HG02852 (cell line): ENCODE data around the gene CHTF18.
"Not testable (repeated sequence)": the region's sequence is repeated elsewhere in the genome, so short reads cannot be mapped to it uniquely, and the experiment has no call there.

Source experiments
- ATAC-seq: cut with Tn5 transposase; IDR thresholded peaks from one replicate; pipeline ENCODE4 v1.9.1; 2021; ENCODE audit warnings: mild to moderate bottlenecking, moderate library complexity; ENCODE audit not compliant: unreplicated experiment

CHTF18 gene

DNA sequence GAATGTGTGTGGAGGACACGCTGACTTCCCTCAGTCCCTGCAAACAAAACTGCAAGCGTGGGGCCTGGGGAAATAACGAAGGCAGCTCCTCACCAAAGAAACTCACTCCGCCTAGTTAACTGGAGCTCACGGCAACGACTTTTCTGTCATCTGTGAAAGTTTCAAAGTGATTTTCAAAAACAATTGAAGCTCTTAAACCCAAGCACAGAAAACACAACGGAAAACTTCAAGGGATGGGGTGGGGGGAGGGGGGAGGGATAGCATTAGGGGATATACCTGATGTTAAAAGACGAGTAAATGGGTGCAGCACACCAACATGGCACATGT, 15.3 kb downstream of the CHTF18 start:
- ATAC-seq = no peak

DNA sequence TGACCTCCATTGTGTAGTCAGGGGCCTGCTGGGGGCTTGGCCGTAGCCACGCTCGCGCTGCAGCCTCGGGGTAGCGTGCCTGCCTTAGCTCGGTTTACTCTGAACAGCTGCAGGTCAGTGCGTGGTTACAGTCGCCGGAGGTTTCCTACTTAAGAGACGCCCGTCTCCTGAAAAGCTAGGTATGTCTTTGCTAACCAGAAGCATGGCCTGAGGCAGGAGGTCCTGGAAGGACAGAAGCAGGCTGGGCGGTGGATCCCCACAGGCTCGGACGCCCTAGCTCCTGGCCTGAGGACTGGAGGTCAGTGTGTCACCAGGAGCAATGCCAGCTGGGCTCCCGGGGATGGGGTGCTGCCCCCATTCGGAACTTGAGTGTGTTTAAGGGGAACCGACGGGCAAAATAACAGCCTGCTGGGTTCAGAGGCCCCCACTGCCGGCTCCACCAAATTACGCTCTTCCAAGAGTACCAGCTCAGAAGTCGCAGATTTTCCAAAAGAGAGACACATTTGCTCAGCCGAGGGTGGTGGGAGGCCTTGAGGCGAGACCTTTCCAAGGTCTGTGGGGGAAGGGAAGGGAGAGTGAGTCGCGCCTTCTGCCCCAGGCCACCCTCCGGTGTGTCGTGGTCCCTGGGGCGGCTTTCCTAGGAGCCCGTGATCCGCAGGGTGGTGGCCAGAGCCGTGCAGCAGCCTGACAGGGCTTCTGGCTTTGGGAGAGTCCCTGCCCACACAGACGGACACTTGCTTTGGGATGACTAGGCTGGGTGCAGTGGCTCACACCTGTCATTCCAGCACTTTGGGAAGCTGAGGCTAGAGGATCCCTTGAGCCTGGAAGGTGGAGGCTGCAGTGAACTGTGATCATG, 16.0 kb downstream of the CHTF18 start:
- no peak for ATAC-seq

DNA sequence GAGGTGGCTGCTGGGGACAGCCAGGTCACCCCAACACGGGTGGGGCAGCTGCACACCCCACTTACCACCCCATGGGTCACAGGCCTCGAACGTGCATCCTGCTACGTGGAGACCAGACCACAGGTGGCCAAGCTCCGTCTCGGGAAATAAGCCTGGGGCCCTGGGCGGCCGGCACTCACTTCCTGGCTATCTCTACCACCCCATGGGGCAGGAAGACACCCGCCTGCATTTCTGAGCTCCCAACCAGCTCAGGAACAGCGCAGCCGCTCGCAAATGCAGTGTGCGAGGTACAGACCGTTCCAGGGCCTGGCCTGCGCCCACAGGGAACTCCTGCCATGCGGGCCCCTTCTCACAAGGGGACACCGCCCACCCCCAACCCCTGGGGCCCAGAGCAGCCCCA, 17.1 kb downstream of the CHTF18 start:
- no peak for ATAC-seq

DNA sequence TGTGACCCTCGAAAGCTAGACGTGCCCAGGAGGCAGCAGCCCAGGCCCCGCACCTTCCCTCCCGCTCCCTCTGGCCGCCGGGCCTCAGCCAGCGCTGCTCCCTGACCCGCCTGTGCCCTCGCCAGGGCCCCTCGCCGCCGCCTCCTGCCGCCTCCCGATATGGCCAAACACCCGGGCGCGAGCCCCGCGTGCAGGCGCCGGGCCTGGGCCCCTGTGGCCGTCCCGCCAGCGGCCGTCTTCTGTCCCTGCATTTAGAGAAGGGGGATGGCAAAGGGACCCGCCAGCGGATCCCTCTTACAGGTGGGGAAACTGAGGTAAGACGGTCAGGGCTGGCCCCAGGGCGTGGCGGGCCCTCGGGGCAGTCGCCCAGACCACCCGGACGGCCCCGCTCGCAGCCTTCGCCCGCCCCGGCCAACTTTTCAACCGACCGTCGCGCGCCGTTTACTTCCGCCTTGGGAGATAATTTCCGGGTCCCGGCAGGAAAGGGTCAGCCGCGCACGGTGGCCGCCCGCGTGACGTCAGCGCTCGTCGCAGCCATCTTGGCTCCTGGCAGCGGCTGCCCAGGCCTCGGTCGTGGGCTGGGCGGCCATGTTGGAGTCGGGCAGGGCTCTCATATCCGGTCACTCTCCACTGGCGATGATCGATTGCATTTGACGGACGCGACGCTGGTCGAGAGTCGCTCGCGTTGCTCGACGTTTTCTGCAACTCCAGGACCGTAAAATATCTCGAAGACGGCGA, 19.1 kb downstream of the CHTF18 start:
- ATAC-seq = peak; percentile 89

DNA sequence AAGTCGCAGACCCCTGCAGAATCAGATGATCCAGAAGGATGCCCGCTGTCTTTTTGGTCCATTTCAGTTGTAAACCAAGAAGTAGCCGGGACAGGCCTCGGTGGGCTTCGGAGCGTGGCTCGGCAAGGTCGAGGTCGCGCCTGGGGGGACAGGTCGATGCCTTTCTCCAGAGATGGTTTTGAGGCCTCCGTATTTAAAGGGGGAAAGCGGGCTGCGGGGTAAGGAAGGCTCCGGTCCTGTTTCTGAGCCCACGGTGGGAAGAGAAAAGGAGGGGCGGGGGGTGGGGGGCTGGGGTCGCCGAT, 19.6 kb downstream of the CHTF18 start:
- ATAC-seq = no peak

DNA sequence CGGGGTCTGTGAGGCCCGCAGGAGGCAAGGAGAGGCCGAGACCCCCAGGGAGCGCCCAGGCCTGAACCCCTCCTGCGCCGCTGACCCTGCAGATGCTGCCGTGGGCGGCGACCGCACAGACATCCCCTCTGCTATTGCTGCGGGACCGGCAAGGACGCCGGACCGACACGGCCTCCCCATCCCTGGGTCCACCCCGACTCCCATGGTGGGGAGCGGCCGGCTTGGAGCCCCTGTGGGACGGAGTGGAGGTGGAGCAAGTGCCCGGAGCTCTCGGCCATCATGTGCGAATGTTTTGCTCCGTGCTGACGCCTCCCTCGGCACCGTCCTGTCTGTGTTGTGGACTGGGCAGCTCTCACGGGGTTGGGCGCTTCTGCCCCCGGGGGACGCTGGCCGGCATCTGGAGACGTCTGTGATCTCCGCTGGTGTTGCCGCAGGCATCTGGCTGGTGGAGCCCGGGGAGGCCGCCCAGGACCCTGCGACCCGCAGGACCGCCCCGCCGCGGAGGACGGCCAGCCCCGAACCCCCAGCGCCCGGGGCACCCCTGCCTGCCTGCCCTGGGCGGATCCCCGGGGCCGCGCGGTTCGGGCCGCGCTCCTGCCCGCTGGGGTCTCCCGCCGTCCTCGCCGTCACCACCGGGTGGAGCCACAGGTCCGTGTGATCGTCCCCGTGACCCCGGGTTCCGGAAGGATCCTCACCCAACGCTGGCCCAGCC, 24.9 kb downstream of the CHTF18 start:
- ATAC-seq = no peak

DNA sequence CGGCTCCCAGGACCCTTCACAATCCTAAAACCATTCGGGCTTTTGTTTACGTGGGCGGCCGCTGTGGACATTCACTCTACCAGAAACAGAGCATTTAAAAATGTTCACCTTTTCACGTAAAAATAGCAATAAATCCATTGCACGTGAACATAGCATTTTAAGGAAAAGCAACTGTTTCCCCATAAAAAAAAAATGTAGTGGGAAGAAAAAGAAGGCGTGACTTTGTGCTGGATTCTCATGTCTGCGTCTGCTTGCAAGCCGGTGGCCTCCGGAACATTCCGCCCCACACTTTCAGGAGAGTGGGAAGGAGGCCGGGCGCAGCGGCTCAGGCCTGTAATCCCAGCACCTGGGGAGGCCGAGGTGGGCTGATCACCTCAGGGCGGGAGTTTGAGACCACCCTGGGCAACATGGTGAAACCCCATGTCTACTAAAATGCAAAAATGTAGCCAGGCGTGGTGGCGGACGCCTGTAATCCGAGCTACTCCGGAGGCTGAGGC, 25.5 kb downstream of the CHTF18 start:
- ATAC-seq = no peak

DNA sequence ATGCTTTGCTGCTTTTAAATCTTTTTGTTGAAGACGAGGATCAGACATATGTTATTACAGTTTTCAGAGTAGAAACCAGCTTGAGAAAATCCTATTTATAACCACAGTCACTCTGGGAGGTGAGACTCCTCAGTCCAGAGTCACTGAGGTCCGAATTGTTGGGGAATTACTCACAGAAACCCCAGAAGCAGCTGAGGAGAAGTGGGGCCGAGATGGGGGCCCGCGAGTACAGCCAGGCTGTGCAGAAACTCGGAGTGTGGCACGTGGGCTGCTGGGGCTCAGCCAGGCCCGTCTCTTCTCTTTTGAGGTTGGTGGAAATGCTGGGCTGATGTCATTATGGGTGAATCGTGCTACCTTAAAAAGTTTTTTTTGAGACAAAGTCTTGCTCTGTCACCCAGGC, 26.6 kb downstream of the CHTF18 start:
- no peak for ATAC-seq

DNA sequence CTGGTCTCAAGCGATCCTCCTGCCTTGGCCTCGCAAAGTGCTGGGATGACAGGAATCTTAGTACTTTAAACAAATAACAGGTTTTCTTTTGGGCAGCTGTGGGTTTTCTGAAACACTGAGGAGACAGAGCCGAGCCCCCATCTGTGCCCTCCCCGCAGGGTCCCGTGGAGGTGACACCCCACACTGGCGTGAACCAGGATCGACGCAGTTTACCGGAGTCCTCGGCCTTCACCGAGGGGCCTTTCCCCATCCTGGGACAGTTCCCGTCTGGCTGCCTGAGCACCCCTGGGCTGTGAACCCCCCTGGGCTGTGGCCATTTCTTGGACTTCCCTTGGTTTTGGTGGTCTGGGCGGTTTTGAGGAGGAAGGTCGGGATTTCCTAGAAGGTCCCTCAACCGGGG, 27.4 kb downstream of the CHTF18 start:
- no peak for ATAC-seq

DNA sequence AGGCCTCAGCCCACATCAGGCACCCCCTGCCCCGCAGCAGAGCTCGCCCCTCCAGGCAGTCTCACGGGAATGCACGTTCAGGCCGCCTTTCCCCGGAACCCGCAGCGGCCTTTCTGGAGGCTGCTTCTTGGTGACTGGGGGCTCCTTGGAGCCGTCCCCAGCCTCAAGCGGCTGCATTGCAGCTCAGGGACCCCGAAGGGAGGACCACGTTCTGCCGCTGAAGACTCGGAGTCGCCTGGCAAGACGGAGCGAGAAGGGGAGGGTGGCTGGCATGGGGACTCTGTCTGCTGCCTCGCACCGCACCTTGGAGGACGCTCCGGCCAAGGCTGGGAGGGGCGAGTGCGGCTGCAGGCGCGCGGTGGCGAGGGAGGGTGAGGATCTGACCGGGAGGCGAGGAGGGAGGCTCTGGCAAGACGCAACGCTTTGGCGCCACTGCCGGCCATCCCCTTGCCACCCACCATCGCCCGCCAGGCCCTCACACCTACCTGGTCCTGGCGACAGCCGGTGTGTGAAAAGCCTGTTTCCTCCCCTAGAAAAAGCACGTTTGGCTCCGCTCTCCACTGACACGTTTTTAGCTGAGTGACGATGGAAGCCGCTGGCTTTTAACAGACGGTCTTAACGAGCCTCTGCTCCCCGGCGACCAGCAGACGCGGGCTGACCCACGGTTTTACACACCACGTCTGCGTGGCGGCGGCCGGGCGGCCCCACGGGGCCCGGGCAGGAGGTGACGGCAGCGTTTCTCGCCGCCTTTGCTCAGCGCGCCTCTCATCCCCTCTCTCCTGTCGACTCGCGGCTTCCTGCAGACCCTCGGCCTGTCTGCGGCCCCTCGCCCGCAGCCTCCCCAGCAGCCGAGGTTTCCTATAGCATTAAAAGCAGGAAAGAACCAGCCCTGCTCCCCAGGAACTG, 28.8 kb downstream of the CHTF18 start:
- ATAC-seq = no peak

DNA sequence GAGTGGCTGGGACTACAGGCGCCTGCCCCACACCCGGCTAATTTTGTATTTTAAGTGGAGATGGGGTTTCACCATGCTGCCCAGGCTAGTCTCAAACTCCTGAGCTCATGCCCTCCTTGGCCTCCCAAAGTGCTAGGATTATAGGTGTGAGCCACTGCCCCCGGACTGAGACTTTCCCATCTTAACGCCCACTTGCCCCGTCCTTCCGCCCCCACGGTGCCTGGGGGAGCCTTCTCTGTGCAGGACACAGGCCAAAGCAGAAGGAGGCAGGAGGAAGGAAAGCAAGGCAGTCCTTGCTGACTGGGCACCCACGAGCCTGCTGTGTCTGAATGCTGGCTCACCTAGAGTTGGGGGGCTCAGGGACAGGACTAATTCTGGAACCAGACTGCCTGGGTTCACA, 29.7 kb downstream of the CHTF18 start:
- ATAC-seq = no peak

DNA sequence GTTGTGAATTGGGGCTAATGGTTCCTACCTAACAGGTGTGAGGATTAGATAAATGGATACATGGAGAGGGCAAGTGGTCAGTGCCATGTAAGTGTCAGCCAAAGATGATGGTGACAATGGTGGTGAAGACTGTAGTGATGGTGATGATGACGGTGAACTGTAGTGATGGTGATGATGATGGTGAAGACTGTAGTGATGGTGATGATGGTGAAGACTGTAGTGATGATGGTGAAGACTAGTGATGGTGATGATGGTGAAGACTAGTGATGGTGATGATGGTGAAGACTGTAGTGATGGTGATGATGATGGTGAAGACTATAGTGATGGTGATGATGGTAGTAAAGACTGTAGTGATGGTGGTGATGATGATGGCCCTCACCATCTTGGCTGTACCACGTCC, 30.2 kb downstream of the CHTF18 start:
- ATAC-seq = no peak

DNA sequence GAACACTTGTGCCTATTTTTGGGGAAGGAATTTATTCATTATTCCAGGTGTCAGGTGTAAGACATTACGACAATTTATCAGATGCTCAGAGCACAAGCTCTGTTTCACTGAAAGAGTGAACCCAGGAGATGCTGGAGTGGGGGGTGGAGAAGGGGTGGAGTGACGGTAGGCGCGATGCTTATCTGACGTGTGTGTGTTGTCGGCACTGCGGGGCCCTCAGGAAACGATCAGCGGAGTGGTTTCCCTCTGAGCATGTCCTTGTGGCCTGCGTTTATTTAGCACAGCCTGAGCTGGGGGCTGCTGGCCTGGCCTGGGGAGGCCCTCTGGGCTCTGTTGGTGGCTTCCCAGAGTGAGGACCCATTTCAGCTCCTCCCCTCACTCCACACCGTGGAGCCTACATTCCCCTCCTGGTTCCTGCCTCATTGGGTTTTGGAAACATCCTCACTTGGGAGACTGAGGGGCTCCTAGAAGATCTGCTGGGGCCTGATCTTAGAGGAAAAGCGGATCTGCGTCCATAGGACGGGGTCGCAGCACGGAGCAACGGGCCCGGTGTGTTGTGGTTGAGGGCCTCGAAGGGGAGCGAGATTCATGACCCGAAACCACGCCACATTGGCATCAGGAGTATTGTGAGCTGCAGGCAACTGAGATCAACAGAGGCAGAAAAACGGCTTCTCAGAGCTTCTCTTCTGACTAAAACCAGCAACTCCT, 31.1 kb downstream of the CHTF18 start:
- no peak for ATAC-seq

DNA sequence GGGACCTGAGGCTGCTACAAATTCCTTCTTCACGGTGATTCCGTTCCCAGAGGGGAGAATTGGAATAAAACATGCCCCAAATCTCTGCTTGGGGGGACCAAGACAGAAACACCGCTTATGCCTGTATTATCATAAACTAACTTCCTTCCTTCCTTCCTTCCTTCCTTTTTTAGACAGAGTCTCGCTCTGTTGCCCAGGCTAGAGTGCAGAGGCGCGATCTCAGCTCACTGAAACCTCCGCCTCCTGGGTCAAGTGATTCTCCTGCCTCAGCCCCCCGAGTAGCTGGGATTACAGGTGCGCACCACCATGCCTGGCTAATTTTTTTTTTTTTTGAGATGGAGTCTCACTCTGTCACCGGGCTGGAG, 31.6 kb downstream of the CHTF18 start:
- not testable (repeated sequence) for ATAC-seq

DNA sequence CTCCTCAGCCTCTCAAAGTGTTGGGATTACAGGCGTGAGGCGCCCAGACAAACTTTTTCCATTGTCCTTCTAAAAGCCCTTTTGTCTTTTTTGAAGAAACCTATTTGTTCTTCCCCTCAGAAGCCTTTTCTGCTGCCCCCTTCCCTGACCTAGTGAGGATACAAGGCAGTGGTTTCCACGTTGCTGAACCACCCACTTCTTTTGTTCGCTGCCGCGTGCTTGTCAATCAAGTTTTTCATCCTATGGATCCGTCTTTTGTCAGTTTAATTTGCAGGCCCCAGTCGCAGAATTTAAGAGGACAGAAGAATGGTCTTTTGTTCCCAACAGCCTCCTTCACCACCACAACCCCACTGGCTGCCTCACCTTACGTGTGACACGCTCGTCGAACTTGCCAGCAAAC, 32.3 kb downstream of the CHTF18 start:
- no peak for ATAC-seq

DNA sequence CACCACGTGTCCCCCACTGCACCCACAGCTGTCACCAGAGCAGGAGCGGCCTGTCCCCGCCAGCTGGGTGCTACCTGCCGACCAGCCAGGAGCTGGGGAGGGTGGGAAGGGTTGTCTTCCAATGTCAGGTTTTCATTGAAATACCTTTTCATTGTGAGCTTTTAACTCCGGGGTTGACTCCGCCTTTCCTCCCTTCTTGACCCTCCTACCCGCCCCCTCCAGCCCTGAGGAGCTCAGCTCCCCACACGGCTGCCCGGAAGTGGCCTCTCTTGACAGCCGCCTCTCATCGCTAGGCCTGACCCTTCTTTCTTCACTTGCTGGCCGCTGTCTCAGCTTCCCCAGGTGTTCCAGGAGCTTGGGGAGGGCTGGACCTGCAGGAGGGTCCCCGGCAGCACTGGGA, 33.3 kb downstream of the CHTF18 start:
- ATAC-seq = no peak

DNA sequence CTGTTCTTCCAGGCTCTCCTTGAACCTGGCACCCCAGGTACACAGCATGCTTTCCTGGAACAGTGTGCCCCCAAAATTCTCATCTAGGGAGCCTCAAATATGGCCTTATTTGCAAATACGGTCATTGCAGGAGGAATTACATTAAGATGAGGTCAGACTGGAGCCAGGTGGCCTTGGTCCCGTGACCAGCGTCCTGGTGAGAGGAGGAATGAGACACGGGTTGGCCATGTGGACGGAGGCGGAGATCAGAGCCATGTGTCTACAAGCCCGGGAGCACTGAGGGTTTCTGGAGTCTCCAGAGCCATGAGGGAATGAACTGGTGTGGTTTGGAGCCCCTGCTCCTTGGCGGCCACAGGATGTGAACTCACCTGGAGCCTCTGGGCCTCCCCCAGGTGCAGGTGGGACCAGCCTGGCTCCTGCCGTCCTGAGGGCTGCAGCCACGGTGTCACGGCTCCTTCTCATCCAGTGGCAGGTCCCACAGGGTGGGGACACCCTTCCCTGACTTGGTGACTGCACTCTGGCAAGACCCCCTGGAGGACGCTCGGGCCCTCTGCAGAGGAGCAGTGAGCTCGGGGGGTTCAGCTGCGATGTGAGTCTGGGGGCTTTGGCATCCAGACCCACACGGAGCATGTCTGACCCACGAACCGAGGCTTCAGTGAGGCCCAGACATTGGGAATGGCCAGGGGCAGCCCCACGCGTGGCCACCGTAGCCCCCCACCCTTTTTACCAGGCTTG, 33.9 kb downstream of the CHTF18 start:
- no peak for ATAC-seq

DNA sequence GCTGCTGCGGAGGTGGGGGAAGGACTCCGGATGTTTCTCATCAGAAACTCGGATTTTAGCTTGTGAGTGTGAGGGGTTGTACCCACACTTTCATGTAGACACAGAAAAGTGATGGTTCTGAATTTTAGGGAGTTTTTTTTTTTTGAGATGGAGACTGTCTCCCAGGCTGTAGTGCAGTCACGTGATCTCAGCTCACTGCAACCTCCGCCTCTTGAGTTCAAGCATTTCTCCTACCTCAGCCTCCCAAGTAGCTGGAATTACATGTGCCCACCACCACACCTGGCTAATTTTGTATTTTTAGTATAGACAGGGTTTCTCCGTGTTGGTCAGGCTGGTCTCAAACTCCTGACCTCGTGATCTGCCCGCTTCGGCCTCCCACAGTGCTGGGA, 34.5 kb downstream of the CHTF18 start:
- no peak for ATAC-seq

DNA sequence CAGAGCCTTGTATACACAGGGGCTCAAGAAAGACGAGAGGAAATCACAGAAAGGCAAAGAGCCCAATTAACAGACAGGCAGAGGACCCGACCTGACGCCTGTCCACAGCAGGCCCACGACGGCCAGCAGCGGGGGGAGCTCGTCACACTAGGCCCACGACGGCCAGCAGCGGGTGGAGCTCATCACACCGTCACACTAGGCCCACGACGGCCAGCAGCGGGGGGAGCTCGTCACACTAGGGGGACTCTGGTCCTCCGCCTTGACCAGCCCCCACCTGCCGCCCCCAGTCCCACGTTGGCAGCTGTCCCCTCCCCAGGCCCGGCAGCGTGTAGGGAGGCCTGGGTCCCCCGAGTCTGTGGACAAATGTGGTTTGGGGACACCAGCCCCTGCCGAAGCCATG, 35.8 kb downstream of the CHTF18 start:
- ATAC-seq = no peak

DNA sequence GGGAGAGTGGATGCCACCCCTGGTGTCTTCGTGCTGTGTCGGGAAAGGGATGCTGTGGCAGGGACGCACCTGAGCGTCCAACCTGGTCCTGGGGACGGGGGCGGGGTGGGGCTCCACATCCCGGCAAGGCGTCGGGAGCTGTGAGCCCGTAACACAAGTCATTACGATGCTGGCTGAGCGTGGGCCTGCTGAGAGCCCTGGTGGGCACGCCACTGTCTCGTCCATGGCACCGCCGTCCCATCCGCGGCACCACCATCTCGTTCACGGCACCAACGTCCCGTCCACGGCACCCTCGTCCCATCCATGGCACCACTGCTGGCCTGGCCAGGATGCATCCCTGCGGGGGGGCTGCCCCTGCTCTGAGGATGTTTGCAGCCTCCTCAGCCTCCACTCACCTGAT, 36.2 kb downstream of the CHTF18 start:
- ATAC-seq = no peak
